DND-41 (cell line): Measurements from ENCODE around the gene MELTF.

Experiments used
- ATAC-seq: fragments of 200-7000 bp; cut with Tn5 transposase; 3 replicates; pipeline ENCODE4 v1.9.1; 2021; ENCODE audit warnings: low read depth; ENCODE audit not compliant: insufficient read depth
- DNase-seq: peaks from one replicate; pipeline ENCODE4 v3.0.0-alpha.2; 2020
- H2AFZ ChIP-seq: 2 replicates; pipeline ENCODE4 v1.6.0; 2012; ENCODE audit warnings: low read depth, low read length
- H3K27ac ChIP-seq: 2 replicates; pipeline ENCODE4 v1.5.1; 2012; ENCODE audit warnings: low read length, inconsistent platforms
- H3K27me3 ChIP-seq: fragments of 200-600 bp; sonication (generic); 2 replicates; pipeline ENCODE4 v1.6.0; 2012; ENCODE audit warnings: low read length, mild to moderate bottlenecking, inconsistent platforms; ENCODE audit not compliant: insufficient read depth, poor library complexity
- H3K36me3 ChIP-seq: 2 replicates; pipeline ENCODE4 v1.5.1; 2012; ENCODE audit warnings: low read length, inconsistent platforms; ENCODE audit not compliant: insufficient read depth
- H3K4me1 ChIP-seq: 2 replicates; pipeline ENCODE4 v1.5.1; 2012; ENCODE audit warnings: mild to moderate bottlenecking, low read length; ENCODE audit not compliant: insufficient read depth
- H3K4me2 ChIP-seq: 2 replicates; pipeline ENCODE4 v1.6.0; 2012; ENCODE audit warnings: mild to moderate bottlenecking, moderate library complexity, low read length, inconsistent platforms; ENCODE audit not compliant: insufficient read depth
- H3K4me3 ChIP-seq, 2 experiments: fragments of 200-600 bp in 1 of 2; shearing (Covaris generic) in 1 of 2; 2 replicates each; pipeline ENCODE4 v1.5.1; 2012 to 2016; ENCODE audit warnings: inconsistent platforms in 2 of 2, low read length in 2 of 2, mild to moderate bottlenecking in 2 of 2, low read depth in 1 of 2, moderate library complexity in 1 of 2
- H3K79me2 ChIP-seq: 2 replicates; pipeline ENCODE4 v1.6.0; 2012; ENCODE audit warnings: low read length, inconsistent platforms; ENCODE audit not compliant: insufficient read depth
- H3K9ac ChIP-seq: 2 replicates; pipeline ENCODE4 v1.6.0; 2012; ENCODE audit warnings: low read depth, mild to moderate bottlenecking, inconsistent platforms, low read length, moderate library complexity
- H3K9me3 ChIP-seq: 2 replicates; pipeline ENCODE4 v1.5.1; 2012; ENCODE audit warnings: low read length, moderate library complexity, mild to moderate bottlenecking, inconsistent platforms; ENCODE audit not compliant: insufficient read depth, severe bottlenecking
- H4K20me1 ChIP-seq: 2 replicates; pipeline ENCODE4 v1.6.0; 2012; ENCODE audit warnings: low read length; ENCODE audit not compliant: insufficient read depth
- CTCF ChIP-seq: IDR thresholded peaks from 2 replicates; pipeline ENCODE4 v1.5.1; 2012; ENCODE audit warnings: borderline replicate concordance, low read length, moderate library complexity, mild to moderate bottlenecking; ENCODE audit not compliant: poor library complexity, severe bottlenecking; ENCODE audit errors: extremely low read depth
- EZH2 ChIP-seq: IDR thresholded peaks from 3 replicates; pipeline ENCODE4 v1.6.1; 2012; ENCODE audit warnings: borderline replicate concordance, low read depth, mild to moderate bottlenecking, moderate library complexity, low read length, inconsistent platforms; ENCODE audit not compliant: severe bottlenecking

Gene MELTF

DNA sequence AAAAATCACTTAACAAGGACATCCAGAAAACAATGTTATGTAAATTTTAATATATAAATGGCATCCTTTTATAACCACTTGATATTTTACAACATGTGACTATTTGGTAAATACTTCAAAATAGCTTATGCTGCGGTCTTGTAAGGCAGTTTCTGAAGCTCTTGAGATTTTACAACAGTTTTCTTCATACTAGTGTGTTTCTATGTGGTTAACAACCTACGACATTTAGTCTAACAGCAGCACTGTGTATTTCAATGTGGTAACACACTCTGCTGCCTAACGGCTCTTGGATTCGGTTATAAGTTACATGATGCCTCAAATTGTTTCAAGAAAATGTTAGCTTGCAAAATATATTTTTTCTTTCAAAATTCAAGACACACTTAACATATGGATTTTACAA is 12.9 kb upstream of the MELTF start:
- Histone ChIP-seq H3K4me2 (no peak overlapping the region), H3K36me3 (peaks cover 23% of the 10 kb centered on the region), H3K9ac (no peak overlapping the region), H4K20me1 (no peaks in the 10 kb centered on the region), H3K27ac (no peak overlapping the region), H3K79me2 (no peaks in the 10 kb centered on the region), H3K4me1 (no peaks in the 10 kb centered on the region), H3K27me3 (no peaks in the 10 kb centered on the region), H3K9me3 (no peaks in the 10 kb centered on the region), H3K4me3 (no peak overlapping the region), H2AFZ (no peak overlapping the region)
- TF ChIP-seq EZH2 (no peak), CTCF (no peak)
- ATAC-seq (no peak), DNase-seq (no peak)

- ATAC-seq, result no peak
- H3K27ac ChIP-seq, result no peak overlapping the region
- no peak for TF ChIP-seq EZH2
Observed at GRCh38 chr3:197041875-197042488, 12.4 kb upstream of the MELTF start.

DNA sequence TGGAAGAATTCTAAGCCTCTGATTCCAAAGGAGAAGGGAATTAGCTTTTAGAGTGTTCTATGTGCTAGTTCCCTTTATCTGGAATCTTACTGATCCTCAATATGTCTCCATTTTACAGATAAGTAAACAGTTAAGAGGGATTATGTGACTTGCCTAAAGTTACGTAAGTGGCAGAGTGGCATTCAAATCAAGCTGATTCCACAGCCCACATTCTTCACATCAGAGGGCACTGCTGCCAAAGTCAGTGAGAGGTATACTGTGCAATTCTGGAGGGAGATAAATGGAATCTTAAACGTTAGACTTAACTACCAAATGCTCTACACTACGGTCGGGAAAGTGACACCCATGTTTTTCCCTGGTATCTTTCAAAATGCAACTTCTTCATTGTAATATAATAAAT is 11.0 kb upstream of the MELTF start:
- Histone ChIP-seq H3K36me3 (peaks cover 13% of the 10 kb centered on the region; the same call in 1 of the 2 replicates), H3K27me3 (no peaks in the 10 kb centered on the region), H3K9ac (no peak overlapping the region), H2AFZ (no peak overlapping the region), H3K4me3 (no peak overlapping the region), H3K4me1 (no peaks in the 10 kb centered on the region), H3K4me2 (no peak overlapping the region), H3K9me3 (no peaks in the 10 kb centered on the region), H3K79me2 (no peaks in the 10 kb centered on the region), H4K20me1 (no peaks in the 10 kb centered on the region), H3K27ac (no peak overlapping the region)
- DNase-seq (no peak), ATAC-seq (no peak)
- TF ChIP-seq EZH2, result no peak
- no peak for TF ChIP-seq CTCF

More at GRCh38 chr3:197041875-197042488, 12.4 kb upstream of the MELTF start:
- DNase-seq, result no peak
- Histone ChIP-seq H3K4me3 (no peak overlapping the region), H3K27me3 (no peaks in the 10 kb centered on the region), H3K79me2 (no peaks in the 10 kb centered on the region), H4K20me1 (no peaks in the 10 kb centered on the region), H3K4me1 (no peaks in the 10 kb centered on the region), H2AFZ (no peak overlapping the region), H3K9ac (no peak overlapping the region), H3K36me3 (peaks cover 23% of the 10 kb centered on the region), H3K4me2 (no peak overlapping the region), H3K9me3 (no peaks in the 10 kb centered on the region)

DNA sequence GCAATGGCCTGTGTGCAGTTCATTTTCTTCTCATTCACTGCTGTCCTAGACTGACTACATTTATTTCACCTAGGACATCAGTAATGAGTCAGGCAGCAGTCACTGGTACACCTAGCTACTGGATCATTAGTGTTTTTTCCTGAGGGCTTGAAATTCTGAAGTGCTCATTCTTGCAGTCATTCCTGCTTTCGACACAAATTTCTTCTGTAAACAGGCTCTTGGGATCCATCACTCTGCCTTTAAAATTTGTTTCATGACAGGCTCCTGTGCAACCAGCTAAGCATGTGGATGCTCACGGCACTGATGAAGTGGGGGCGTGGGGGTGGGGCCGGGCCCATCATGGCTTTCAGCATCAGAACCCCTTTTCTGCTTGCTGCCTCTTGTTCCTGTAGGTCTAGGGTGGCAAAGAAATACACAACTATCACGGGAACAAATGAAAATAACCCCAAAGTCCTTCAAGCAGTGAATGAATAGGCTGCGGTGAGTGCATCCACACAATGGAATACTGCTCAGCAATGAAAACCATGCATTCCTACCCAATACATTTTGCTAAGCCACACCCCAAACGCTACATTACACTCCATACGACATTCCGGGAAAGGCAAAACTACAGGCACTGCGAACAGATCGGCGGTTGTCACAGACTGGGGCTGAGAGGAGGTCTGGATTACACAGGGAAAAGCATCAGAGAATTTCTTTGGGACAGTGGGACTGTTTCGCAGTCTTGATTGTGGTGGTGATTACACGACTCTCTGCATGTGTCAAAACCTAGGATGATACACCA is 9.3 kb upstream of the MELTF start:
- ATAC-seq (no peak), DNase-seq (no peak)
- Histone ChIP-seq H3K4me3 (no peak overlapping the region), H4K20me1 (no peaks in the 10 kb centered on the region), H3K36me3 (peaks cover 3% of the 10 kb centered on the region; the same call in 1 of the 2 replicates), H3K4me2 (no peak overlapping the region), H3K79me2 (no peaks in the 10 kb centered on the region), H2AFZ (no peak overlapping the region), H3K27me3 (no peaks in the 10 kb centered on the region), H3K9ac (no peak overlapping the region), H3K9me3 (no peaks in the 10 kb centered on the region), H3K4me1 (no peaks in the 10 kb centered on the region), H3K27ac (no peak overlapping the region)
- TF ChIP-seq CTCF (no peak), EZH2 (no peak)
